Stimulated activated CD4-positive, alpha-beta T cell treated with anti-CD3 and anti-CD28 coated beads, Interleukin-4, amount 100 ng/mL, for 24 hours (primary cell): ENCODE measurements around the gene CERS1.
"Not testable (repeated sequence)": the region's sequence is repeated elsewhere in the genome, so short reads cannot be mapped to it uniquely, and the experiment has no call there.

Experiments used
- DNase-seq: peaks from one replicate; pipeline ENCODE4 v3.0.0-alpha.2; 2020

CERS1 gene

GRCh38 chr19:18917593-18917992, 21.6 kb upstream of the CERS1 start:
- not testable (repeated sequence) for DNase-seq

GRCh38 chr19:18915639-18916038, 19.7 kb upstream of the CERS1 start:
- peak; percentile 36 for DNase-seq

- no peak for DNase-seq
Observed at GRCh38 chr19:18913466-18913865, 17.5 kb upstream of the CERS1 start.

- DNase-seq, result no peak
Observed at GRCh38 chr19:18912933-18913332, 17.0 kb upstream of the CERS1 start.

- no peak for DNase-seq
Observed at GRCh38 chr19:18910801-18911436, 15.0 kb upstream of the CERS1 start.

GRCh38 chr19:18910010-18910409, 14.1 kb upstream of the CERS1 start:
- no peak for DNase-seq

GRCh38 chr19:18908917-18909619, 13.1 kb upstream of the CERS1 start:
- no peak for DNase-seq

- DNase-seq, result no peak
Observed at GRCh38 chr19:18906605-18907519, 10.9 kb upstream of the CERS1 start.

GRCh38 chr19:18905513-18906236, 9.7 kb upstream of the CERS1 start:
- DNase-seq, result no peak

- no peak for DNase-seq
Observed at GRCh38 chr19:18905058-18905456, 9.1 kb upstream of the CERS1 start.

GRCh38 chr19:18904334-18905057, 8.5 kb upstream of the CERS1 start:
- no peak for DNase-seq

GRCh38 chr19:18903156-18904037, 7.4 kb upstream of the CERS1 start:
- no peak for DNase-seq

GRCh38 chr19:18902519-18902918, 6.6 kb upstream of the CERS1 start:
- DNase-seq, result not testable (repeated sequence)

GRCh38 chr19:18901491-18901890, 5.5 kb upstream of the CERS1 start:
- no peak for DNase-seq

GRCh38 chr19:18900700-18901481, 4.9 kb upstream of the CERS1 start:
- no peak for DNase-seq

GRCh38 chr19:18899624-18900560, 3.9 kb upstream of the CERS1 start:
- DNase-seq, result no peak

- no peak for DNase-seq
Observed at GRCh38 chr19:18898607-18899408, 2.9 kb upstream of the CERS1 start.

- DNase-seq, result no peak
Observed at GRCh38 chr19:18898081-18898606, 2.2 kb upstream of the CERS1 start.
